Hepatic stellate cell (primary cell): ENCODE data around the gene DAZAP2.
"Not testable (repeated sequence)": the region's sequence is repeated elsewhere in the genome, so short reads cannot be mapped to it uniquely, and the experiment has no call there.

Source experiments
- DNase-seq: peaks from one replicate; pipeline ENCODE4 v3.0.0; 2011; ENCODE audit warnings: low spot score

DAZAP2 gene

DNA sequence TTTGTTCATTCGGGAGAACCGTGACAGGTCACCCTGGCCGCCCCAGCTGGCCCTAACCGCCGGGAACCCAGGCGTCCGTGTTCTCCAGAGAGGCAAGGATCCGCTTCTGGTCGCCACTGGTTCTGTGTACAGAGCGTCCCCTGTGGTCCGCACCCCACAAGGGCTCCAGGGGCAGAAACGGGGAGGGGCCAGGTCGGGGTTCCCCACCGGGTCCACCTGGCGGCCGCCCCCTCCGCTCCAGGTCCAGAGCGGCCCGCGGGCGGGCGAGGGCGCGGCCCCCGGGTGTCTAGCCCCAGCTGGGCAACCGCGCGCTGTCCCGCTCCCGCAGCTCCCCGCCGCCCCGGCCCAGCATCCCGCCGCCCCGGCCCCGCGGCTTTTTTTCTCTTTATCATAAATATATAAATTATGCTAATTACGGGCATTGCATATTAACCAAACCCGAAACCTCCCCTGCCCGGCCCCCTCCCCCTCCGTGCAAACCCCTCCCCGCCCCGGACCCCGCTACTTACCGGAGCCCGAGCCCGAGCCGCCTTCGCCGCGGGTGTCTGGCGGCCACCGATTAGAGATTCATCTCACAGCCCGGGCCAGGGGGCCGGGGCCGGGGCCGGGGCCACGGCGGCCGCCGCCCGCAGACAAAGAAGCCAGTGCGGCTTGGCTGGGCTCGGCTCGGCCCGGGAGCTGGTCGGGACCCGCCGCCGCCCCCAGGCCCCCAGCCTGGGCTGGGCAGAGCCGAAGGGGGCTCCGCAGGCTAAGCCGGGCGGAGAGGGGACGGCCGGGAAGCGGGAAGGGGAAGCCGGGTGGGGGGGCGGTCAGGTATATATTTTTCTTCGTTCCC lies 21.3 kb upstream of the DAZAP2 start:
- peak; percentile 65 for DNase-seq

GRCh38 chr12:51217968-51218606 lies 20.5 kb upstream of the DAZAP2 start, which contains the start of gene POU6F1:
Gene POU6F1 (minus strand): TSS chr12:51218062. CDS start chr12:51206836, 11,226 bp downstream.
- peak; percentile 94 for DNase-seq

DNA sequence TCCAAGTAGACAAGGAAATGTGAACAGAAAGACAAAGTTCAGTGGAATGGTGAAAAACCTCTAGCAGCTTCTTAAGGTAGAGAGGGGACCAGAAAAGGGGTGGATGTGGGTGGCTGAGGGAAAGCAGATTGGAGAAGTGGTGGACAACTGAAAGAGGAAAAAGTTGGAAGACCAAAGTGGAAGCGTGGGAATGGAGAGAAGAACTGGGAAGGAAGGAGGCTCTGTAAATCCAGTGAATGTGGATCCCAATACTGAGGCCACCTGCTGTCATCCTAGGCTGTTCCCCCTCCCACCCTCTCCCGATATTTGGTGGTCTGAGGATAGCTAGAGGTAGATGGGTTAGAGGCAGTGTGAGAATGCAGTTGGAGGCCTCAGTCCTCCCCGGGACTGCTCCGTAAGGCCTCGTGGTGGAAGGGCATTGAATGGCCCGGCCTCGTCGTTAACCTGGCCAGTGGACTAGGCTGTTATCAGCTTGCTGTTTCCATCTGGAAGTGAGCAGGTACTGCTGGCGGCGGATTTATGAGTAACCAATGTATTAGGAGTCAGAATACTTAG lies 19.9 kb upstream of the DAZAP2 start:
- DNase-seq = no peak

- no peak for DNase-seq
These were observed 19.3 kb upstream of the DAZAP2 start for GRCh38 chr12:51219322-51219721.

- not testable (repeated sequence) for DNase-seq
These were observed 18.8 kb upstream of the DAZAP2 start for GRCh38 chr12:51219857-51220256.

- DNase-seq = no peak
These were observed 16.2 kb upstream of the DAZAP2 start for GRCh38 chr12:51222461-51222860.

DNA sequence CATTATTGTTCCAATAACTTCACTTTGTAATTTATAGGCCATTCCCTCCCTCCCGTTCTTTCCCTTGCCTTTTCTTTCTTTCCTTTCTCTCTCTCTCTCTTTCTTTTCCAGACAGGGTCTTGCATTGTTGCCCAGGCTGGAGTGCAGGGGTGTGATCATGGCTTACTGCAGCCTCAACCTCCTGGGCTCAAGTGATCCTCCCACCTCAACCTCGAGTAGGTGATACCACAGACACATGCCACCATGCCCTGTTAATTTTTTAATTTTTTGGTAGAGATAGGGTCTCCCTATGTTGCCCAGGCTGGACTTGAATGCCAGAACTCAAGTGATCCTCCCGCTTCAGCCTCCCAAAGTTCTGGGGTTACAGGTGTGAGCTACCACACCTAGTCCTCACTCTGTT lies 14.0 kb upstream of the DAZAP2 start:
- DNase-seq = no peak

DNA sequence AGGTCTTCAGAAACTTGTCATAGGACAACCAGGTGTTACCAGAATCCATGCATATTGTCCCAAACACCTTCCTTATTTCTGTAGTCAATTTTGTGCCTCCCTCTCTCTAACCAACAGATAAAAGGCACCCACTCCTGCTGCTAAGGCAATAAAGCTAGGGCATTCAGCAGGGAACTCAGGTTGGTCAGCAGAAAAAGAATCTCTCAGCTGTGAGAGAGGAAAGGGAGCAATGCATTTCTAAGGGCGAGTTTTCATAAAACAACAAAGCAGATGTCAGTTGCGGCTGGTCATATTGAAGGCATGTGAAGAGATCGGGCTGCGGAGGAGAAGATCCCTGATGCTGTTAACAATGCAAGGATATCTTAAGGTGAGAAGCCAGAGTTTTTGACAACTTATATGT lies 13.4 kb upstream of the DAZAP2 start:
- no peak for DNase-seq

DNA sequence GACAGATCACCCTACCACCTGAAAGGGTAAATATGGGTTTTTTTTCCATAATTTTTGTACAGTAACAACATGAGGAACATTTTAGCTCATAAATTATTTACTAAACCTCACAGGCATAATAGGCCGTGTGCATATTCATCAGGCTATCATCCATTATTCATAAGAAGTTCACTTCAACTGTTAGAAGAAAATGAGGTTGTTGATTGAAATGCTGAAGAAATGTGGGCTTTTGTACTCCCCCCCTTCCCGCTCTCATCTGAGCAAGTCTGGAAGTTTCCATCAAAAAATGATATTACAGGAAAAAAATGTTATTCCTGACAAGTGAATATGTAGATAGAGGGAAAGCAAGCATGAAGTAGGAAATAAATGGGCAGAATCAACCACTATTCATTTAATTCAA lies 12.9 kb upstream of the DAZAP2 start:
- no peak for DNase-seq

DNA sequence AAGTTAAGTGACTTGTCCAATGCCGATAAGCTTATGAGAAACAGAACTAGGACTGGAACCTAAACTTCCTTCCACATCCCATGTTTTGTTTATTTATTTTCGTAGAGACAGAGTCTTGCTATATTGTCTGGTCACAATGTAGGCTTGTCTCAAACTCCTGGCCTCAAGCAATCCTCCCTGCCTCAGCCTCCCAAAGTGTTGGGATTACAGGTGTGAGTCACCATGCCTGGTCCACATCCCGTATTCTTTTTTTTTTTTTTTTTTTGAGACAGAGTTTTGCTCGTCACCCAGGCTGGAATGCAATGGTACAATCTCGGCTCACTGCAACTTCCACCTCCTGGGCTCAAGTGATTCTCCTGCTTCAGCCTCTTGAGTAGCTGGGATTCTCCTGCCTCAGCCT lies 11.5 kb upstream of the DAZAP2 start:
- DNase-seq = not testable (repeated sequence)

DNA sequence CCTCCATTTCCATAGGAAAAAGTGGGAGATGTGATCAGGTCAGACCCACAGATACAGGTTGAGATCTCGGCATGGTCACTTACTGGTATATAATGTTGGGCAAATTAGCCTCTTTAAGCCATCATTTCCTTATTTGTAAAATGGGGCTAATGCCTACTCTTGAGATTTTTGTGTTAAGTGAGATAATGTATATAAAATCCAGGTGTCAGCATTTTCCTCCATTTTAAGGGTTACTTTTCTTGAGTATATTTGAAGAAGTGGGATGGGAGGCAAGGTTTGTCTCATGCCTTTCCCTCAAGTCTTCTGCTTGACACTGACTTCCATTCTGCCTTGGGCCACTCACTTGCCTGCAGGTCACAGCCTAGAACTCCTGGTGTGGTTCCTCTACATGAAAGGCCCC lies 10.7 kb upstream of the DAZAP2 start:
- DNase-seq = no peak

DNA sequence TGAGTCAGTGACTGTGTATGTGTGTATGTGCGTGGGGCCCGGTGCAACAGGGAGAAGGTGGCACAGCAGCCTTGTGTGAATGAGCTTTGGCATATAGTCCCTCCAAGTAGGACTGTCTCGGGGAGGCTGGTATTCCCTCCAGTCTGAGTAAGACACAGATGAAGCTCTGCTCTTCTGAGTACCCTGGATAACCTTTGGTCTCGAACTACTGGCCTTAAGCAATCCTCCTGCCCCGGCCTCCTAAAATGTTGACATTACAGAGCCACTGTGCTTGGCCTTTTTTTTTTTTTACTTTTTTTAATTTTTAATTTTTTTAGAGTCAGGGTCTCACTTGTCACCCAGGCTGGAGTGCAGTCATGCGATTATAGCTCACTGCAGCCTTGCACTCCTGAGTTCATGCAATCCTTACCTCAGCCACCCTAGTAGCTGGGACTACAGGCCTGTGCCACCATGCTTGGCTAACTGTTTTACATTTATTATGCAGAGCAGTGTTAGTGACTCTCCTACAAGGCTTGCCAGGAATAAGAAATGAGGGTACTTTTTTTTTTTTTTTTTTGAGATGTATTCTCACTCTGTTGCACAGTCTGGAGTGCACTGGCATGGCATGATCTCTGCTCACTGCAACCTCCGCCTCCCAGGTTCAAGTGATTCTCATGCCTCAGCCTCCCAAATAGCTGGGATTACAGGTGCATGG lies 9.4 kb upstream of the DAZAP2 start:
- DNase-seq = no peak

DNA sequence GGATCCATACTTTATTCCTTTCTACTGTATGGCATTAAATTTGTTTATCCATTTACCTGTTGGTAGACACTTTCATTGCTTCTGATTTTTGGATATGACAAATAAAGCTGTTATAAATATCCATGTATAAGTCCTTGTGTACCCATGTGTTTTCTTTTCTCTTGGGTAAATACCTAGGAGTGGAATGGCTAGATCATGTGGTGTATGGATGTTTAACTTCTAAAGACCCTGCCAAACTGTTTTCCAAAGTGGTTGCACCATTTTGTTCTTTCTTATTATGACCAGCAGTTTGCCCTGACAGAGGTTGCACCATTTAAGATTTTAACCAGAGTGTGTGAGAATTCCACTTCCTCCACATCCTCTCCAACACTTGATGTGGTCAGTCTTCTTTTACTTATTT lies 6.0 kb upstream of the DAZAP2 start:
- DNase-seq = no peak

- no peak for DNase-seq
These were observed 4.1 kb upstream of the DAZAP2 start for GRCh38 chr12:51234530-51234929.

DNA sequence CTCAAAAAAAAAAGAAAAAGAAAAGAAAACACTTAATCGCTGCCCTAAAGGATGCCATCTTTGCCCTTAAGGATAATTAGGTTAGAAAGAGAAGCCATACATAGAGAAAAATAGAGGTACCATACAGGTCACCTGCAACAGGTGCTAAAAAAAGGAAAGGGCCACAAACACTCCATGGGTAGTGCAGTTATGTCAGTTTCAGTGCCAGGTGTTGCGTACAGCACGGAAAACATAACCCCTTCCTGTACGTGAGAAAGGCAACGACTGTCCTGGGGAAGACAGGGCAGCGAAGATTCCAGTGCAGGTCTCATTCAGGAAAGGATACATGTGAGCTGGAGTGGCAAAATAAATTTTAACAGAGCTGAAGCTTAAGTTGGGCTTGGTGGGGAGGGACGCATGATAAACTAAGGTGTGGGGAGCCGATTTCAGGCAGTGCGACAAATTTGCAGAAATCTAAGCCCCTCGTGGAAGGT lies 553 bp upstream of the DAZAP2 start:
- no peak for DNase-seq

GRCh38 chr12:51240971-51241370 lies 2.3 kb downstream of the DAZAP2 start:
- peak; percentile 45 for DNase-seq

DNA sequence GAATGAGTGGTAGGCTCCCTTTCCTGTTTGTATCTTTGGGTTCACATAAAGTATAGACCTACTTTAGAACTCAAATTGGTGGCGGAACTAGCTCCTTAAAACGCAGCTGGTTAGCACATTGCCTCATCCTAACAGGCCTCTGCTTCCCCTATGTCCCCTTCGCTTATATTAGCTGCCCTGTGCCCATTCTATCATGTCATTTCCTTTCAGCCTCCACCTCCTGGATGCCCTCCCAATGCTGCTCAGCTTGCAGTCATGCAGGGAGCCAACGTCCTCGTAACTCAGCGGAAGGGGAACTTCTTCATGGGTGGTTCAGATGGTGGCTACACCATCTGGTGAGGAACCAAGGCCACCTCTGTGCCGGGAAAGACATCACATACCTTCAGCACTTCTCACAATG lies 3.5 kb downstream of the DAZAP2 start:
- DNase-seq = no peak

DNA sequence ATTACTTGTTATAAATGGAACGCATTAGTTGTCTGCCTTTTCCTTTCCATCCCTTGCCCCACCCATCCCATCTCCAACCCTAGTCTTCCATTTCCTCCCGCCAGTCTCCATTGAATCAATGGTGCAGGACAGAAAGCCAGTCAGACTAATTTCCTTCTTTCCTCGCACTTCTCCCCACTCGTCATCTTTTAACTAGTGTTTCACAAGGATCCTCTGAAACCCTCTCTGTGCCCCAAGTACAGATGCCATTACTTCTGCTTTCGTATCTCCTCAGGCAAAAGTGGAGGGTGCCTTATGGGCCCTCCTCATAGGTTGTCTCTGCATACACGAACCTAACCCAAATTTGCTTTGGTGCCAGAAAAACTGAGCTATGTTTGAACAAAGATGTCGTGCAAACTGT lies 4.2 kb downstream of the DAZAP2 start:
- no peak for DNase-seq

DNA sequence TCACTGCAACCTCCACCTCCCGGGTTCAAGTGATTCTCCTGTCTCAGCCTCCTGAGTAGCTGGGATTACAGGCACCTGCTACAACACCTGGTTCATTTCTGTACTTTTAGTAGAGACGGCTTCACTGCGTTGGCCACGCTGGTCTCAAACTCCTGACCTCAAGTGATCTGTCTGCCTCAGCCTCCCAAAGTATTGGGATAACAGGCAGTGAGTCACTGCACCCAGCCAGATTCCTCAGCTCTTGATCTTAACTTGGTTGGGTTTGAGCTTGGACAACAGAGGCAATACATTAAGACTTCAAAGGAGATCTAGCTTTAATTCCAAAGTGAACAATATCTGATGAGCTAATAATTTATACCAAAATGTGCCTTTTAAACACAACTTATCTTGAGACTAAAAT lies 5.6 kb downstream of the DAZAP2 start:
- no peak for DNase-seq

- DNase-seq = no peak
These were observed 7.0 kb downstream of the DAZAP2 start for GRCh38 chr12:51245476-51246253.

DNA sequence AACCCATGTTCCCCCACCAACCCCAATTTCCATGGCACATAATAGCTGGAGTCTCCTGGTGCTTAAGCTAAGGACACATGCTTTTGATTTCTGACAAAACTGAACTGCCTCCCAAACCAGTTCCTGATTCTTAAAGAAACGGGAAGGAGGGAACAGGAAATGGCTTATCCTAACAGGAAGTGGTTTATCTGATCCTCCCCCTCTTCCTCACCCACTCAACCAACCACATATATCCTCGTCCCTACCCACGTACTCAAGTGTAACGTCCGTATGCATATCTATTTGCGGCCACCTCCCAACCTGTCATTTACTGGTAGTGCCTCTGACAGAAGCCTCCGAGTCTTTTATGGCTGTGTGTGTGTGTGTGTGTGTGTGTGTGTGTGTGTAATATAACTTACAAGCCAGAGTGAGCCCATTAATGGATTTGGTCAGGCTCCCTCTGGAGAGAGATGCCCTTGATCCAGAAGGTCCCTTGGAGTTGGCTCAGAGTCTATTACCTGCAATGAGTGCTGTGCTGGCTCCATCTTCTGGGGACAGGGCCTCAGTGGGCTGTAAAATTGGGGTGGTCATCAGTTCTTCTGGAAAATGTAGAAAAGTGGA lies 7.7 kb downstream of the DAZAP2 start:
- DNase-seq = peak; percentile 61
